ENCODE data around the gene SEMA4D.

SEMA4D gene

GRCh38 chr9:89478821-89479668 is 18.9 kb downstream of the SEMA4D start:
- Histone ChIP-seq H3K27me3 (ENCODE audit: insufficient read depth, low read depth) (no peaks in the 10 kb centered on the region), H3K27ac (no peak overlapping the region), H2AFZ (ENCODE audit: low read depth) (no peak overlapping the region), H3K9ac (no peak overlapping the region), H3K4me2 (no peak overlapping the region), H3K79me2 (ENCODE audit: insufficient read depth, low read depth) (peaks cover 88% of the 10 kb centered on the region), H4K20me1 (ENCODE audit: insufficient read depth) (peaks cover 30% of the 10 kb centered on the region), H3K36me3 (ENCODE audit: insufficient read depth) (0 out of 2 replicates have a peak, but pooled peaks cover 6% of the 10 kb centered on the region), H3K4me3 (IDR thresholded peaks at IDR 0.05; ENCODE audit: insufficient read depth, low read depth, low read length) (no peak overlapping the region), H3K4me1 (ENCODE audit: low read depth, poor library complexity, severe bottlenecking) (peaks cover 37% of the 10 kb centered on the region)
- TF ChIP-seq, protein P1, sequence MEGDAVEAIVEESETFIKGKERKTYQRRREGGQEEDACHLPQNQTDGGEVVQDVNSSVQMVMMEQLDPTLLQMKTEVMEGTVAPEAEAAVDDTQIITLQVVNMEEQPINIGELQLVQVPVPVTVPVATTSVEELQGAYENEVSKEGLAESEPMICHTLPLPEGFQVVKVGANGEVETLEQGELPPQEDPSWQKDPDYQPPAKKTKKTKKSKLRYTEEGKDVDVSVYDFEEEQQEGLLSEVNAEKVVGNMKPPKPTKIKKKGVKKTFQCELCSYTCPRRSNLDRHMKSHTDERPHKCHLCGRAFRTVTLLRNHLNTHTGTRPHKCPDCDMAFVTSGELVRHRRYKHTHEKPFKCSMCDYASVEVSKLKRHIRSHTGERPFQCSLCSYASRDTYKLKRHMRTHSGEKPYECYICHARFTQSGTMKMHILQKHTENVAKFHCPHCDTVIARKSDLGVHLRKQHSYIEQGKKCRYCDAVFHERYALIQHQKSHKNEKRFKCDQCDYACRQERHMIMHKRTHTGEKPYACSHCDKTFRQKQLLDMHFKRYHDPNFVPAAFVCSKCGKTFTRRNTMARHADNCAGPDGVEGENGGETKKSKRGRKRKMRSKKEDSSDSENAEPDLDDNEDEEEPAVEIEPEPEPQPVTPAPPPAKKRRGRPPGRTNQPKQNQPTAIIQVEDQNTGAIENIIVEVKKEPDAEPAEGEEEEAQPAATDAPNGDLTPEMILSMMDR (conservative IDR thresholded peaks at IDR 0.05; ENCODE audit: low read depth, low read length) = no peak

GRCh38 chr9:89477811-89478630 is 19.9 kb downstream of the SEMA4D start:
- Histone ChIP-seq H3K4me1 (ENCODE audit: low read depth, poor library complexity, severe bottlenecking) (peaks cover 27% of the 10 kb centered on the region), H3K9ac (no peak overlapping the region), H2AFZ (ENCODE audit: low read depth) (no peak overlapping the region), H4K20me1 (ENCODE audit: insufficient read depth) (peaks cover 30% of the 10 kb centered on the region), H3K4me2 (no peak overlapping the region), H3K4me3 (IDR thresholded peaks at IDR 0.05; ENCODE audit: insufficient read depth, low read depth, low read length) (no peak overlapping the region), H3K27me3 (ENCODE audit: insufficient read depth, low read depth) (no peaks in the 10 kb centered on the region), H3K79me2 (ENCODE audit: insufficient read depth, low read depth) (peaks cover 88% of the 10 kb centered on the region), H3K36me3 (ENCODE audit: insufficient read depth) (0 out of 2 replicates have a peak, but pooled peaks cover 6% of the 10 kb centered on the region), H3K27ac (no peak overlapping the region)
- TF ChIP-seq, protein P1 (conservative IDR thresholded peaks at IDR 0.05; ENCODE audit: low read depth, low read length) = no peak

GRCh38 chr9:89477384-89477783 is 20.5 kb downstream of the SEMA4D start:
- no peak overlapping the region for H3K4me3 ChIP-seq (IDR thresholded peaks at IDR 0.05; ENCODE audit: insufficient read depth, low read depth, low read length)
- H3K9ac ChIP-seq = no peak overlapping the region
- TF ChIP-seq, protein P1 (conservative IDR thresholded peaks at IDR 0.05; ENCODE audit: low read depth, low read length) = no peak
- H3K4me1 ChIP-seq (ENCODE audit: low read depth, poor library complexity, severe bottlenecking) = peaks cover 22% of the 10 kb centered on the region
- H3K4me2 ChIP-seq = no peak overlapping the region
- peaks cover 36% of the 10 kb centered on the region for H4K20me1 ChIP-seq (ENCODE audit: insufficient read depth)
- H2AFZ ChIP-seq (ENCODE audit: low read depth) = no peak overlapping the region
- H3K27me3 ChIP-seq (ENCODE audit: insufficient read depth, low read depth) = no peaks in the 10 kb centered on the region
- H3K36me3 ChIP-seq (ENCODE audit: insufficient read depth) = 0 out of 2 replicates have a peak, but pooled peaks cover 6% of the 10 kb centered on the region
- H3K79me2 ChIP-seq (ENCODE audit: insufficient read depth, low read depth) = peaks cover 88% of the 10 kb centered on the region
- H3K27ac ChIP-seq = no peak overlapping the region

DNA sequence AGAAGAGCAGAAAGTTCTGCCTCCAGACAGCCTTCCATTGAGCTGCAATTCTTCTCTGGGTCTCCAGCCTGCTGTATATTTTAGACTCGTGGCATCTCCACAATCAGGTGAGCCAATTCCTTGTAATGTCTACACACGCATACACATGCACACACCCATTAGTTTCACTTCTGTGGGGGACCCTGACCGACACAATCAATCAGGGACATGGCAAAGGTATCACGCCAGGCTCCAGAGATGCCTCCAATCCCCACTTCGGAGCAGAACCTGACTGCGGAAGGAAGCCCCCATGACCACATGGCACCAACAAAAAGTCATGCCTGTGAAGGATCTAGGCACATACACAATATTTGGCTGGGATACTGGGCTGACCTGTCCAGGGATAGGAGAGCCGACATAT is 21.4 kb downstream of the SEMA4D start:
- no peak overlapping the region for H3K4me3 ChIP-seq (IDR thresholded peaks at IDR 0.05; ENCODE audit: insufficient read depth, low read depth, low read length)
- H3K79me2 ChIP-seq (ENCODE audit: insufficient read depth, low read depth) = peaks cover 86% of the 10 kb centered on the region

More for the DNA sequence above, 21.4 kb downstream of the SEMA4D start:
- TF ChIP-seq, protein P1 (conservative IDR thresholded peaks at IDR 0.05; ENCODE audit: low read depth, low read length) = no peak
- peaks cover 38% of the 10 kb centered on the region for H4K20me1 ChIP-seq (ENCODE audit: insufficient read depth)
- no peak overlapping the region for H2AFZ ChIP-seq (ENCODE audit: low read depth)
- H3K9ac ChIP-seq = no peak overlapping the region
- H3K27me3 ChIP-seq (ENCODE audit: insufficient read depth, low read depth) = no peaks in the 10 kb centered on the region
- H3K4me1 ChIP-seq (ENCODE audit: low read depth, poor library complexity, severe bottlenecking) = peaks cover 20% of the 10 kb centered on the region
- no peak overlapping the region for H3K4me2 ChIP-seq
- 0 out of 2 replicates have a peak, but pooled peaks cover 6% of the 10 kb centered on the region for H3K36me3 ChIP-seq (ENCODE audit: insufficient read depth)
- H3K27ac ChIP-seq = no peak overlapping the region

Measured in KMS-11 (cell line).